NT2/D1 (cell line): ENCODE measurements around the gene SNCAIP.

Experiments
- YY1 ChIP-seq: IDR thresholded peaks from 2 replicates; pipeline ENCODE4 v1.6.1; 2011; ENCODE audit not compliant: insufficient read length, insufficient read depth
- ZNF274 ChIP-seq: IDR thresholded peaks from 2 replicates; pipeline ENCODE4 v1.6.1; 2011; ENCODE audit warnings: mild to moderate bottlenecking, low read depth, low read length

DNA sequence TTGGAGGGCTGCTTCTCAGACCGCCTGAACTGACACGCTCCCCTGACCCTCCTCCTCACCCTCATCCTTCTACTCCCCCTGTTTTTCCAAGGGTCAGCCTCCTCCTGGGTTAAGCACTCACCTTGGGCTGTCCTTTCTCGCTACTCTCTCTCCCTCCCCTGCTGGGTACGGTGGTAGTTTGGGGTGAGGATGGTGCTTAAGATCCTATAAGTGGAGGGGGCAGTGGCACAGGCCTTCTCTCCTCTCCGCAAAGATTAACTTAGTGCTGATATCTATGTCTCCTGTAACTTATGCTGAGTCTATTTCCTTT, 159.7 kb downstream of the SNCAIP start:
- TF ChIP-seq ZNF274 (no peak), YY1 (no peak)
